HTR-8/SVneo (cell line): ENCODE data around the gene DLK1.

Experiments used
- DNase-seq: peaks from one replicate; pipeline ENCODE4 v3.0.0; 2011; ENCODE audit warnings: low spot score, mixed read lengths; ENCODE audit not compliant: insufficient read length
- FAIRE-seq: peaks from 2 replicates; lab custom pipeline; 2011; peaks lifted over from hg19 to GRCh38; lab: Jason Lieb, UNC

The DLK1 gene

DNA sequence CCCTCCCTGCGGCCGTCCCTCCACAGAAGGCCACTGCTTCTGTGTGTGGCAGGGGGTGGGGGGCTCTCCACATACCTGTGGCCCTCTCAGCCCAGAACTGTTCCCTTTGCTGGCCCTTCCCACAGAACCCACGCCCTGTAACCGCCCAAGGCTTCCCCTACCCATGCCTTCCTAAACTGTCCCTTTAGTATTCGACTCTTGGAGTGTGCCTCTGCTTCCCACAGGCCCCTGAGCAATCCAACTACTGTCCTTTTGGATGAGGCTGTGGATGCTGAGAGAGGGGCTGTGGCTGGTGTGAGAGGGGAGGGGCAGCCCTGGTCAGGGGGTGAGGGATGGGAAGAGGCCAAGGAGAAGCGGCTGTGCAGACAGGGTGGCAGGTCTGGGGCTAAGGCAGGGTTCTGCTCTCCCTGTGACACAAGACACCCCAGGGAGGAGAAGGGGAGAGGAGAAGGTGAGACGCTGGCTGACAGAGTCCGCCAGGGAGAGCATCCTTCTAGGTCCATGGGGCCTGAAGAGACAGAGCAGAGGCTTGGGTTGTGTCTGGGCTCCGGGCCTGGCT lies 46.0 kb downstream of the DLK1 start:
- FAIRE-seq (no peak), DNase-seq (no peak)

GRCh38 chr14:100773331-100774163 lies 46.9 kb downstream of the DLK1 start:
- DNase-seq (no peak), FAIRE-seq (no peak)

GRCh38 chr14:100774164-100774537 lies 47.5 kb downstream of the DLK1 start:
- DNase-seq (no peak), FAIRE-seq (no peak)

GRCh38 chr14:100775351-100775830 lies 48.7 kb downstream of the DLK1 start:
- FAIRE-seq (no peak), DNase-seq (no peak)

- FAIRE-seq, result no peak
- DNase-seq, result no peak
Observed at GRCh38 chr14:100775831-100776591, 49.3 kb downstream of the DLK1 start.

GRCh38 chr14:100776681-100777365 lies 50.1 kb downstream of the DLK1 start:
- FAIRE-seq, result no peak
- no peak for DNase-seq

DNA sequence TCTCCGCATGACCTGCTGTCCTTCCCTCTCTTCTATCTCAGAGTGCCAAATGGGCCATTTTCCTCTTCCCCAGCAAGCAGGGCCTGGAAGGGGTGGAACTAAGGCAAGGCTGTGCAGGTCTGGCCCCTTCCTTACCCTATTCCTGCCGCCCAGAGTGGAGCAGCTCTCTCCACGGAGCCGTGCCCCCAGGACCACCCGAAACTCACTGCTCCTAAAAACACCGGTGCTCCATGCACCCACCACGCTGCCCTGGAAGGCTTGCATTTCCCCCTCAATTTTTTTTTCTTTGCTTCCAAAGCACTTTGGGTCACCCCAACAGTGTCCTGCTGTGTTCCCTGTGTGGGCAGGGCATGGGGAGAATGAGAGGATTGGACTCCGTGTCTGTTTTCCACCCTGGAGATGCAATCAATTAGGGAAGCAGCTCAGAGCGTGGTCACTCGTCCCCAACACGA lies 50.7 kb downstream of the DLK1 start:
- DNase-seq (no peak), FAIRE-seq (no peak)

GRCh38 chr14:100777818-100778525 lies 51.3 kb downstream of the DLK1 start:
- no peak for DNase-seq
- FAIRE-seq, result no peak

DNA sequence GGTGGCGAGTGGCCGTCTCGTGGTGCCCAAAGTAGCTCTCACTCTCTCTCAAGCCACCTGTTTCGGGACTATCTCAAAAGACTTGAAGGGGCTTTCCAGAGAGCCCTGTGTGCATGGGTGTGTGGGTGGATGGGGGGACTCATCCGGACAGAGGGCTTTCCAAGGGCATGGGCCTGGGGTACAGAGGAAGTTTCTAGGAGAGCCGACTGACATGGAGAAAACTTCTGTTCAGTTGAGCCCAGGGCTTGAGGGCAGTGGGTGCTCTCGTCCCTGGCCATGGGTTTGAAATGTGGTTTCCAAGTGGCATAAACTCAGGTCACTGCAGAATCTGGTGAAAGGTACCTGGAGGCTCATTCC lies 51.8 kb downstream of the DLK1 start:
- DNase-seq (no peak), FAIRE-seq (no peak)

DNA sequence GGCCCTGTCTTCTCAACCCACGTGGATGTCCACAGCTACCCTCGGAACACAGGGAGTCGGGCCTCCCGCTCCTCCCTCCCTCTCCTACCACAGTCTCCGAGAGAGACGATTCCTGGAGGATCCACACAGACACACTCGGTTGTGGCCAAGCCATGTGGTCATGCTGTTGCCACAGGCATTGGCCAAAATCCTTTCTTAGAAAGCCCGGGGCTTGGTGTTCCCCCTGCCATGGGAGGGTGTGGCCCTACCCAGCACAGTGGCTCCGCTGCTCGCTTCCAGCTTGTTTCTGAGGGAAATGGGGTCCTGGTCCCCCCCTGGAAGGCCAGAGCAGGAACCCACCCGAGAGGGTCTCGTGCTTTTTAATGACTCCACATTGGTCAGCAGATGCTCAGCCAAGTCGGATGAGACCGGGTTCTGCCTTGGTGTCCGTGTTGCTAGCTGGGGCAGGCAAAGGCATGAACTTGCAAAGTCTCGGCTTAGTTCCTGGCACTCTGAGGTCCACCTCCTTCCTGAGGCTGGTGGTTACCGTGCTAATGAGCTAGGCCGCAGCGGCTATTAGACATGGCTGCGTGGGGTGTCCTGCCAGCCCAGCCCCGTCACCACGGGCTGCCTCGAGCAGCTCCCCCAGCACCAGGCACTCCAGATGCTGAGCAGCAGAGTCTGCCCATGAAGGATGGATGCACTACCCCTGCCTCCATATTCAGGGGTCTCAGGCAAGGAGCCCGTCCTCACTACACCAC lies 52.4 kb downstream of the DLK1 start:
- no peak for DNase-seq
- no peak for FAIRE-seq

DNA sequence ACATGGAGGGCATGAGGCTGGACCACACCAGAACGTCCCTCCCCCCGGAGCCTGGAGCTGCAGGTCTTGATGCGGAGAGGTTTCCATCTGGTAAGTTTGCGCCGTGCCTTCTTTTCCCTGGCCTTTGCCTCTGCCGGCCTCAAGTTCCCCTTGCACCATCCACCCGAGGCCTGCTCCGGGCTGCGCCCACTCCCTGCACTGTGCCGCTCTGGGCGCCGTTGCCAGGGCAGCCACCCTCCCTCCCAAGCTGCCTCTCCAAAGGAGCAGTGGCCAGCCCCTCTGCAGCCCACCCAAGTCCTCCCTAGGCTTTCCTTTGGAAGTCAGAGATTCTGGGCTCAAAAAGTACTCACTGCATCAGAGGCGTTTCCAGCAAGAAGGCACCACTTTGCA lies 53.0 kb downstream of the DLK1 start:
- FAIRE-seq, result no peak
- DNase-seq, result no peak

- no peak for FAIRE-seq
- DNase-seq, result no peak
Observed at GRCh38 chr14:100780246-100780645, 53.6 kb downstream of the DLK1 start.

GRCh38 chr14:100780646-100781355 lies 54.1 kb downstream of the DLK1 start:
- DNase-seq, result no peak
- no peak for FAIRE-seq

DNA sequence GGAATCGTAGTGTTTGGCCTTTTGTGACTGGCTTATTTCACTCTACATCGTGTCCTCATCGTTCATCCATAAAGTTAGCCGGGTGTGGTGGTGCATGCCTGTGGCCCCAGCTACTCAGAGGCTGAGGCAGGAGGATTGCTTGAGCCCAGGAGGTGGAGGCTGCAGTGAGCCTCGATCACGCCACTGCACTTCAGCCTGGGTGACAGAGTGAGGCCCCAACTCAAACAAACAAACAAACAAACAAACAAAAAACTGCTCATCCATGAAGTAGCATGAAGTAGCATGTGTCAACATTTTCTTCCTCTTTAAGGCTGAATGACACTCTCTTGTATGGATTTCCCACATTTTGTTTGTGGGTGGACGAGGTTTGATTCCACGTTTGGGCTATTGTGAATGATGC lies 55.3 kb downstream of the DLK1 start:
- FAIRE-seq (no peak), DNase-seq (no peak)

DNA sequence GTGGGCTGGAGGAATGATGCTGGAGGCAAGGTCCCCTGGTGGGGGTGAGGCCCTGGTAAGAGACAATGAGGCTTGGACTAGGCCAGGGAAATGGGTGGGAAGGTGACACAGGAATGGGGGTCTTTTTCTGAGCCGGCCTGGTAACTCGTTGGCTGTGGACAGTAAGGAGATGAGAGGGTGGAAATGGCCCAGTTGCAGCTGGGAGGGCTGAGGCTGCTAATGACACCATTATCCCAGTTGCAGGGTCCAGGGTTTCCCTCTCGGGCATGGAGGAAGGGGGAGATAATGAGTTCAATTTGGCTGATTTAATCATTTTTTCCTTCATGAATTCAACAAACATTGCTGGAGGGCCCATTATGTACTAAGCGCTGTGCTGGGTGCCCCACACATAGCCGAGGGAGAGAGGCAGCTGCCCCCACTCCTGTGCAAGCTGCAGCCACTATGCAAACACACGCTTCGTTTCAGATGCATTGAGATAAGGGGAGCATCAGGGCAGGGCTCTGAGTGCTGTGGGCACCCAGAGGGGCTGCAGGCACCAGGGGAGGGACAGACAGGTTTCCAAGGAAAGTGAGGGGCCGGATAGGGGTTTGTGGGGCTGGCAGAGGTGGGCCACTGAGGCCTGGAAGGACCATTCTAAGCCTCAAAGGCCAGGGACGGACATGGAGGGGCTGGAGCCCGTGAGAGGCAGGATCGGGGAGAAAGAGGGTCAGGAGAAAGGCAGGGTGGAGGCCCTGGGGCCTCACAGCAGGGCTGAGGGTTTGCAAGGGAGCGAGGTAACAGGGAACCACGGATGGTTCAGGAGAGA lies 56.0 kb downstream of the DLK1 start:
- no peak for DNase-seq
- FAIRE-seq, result no peak

DNA sequence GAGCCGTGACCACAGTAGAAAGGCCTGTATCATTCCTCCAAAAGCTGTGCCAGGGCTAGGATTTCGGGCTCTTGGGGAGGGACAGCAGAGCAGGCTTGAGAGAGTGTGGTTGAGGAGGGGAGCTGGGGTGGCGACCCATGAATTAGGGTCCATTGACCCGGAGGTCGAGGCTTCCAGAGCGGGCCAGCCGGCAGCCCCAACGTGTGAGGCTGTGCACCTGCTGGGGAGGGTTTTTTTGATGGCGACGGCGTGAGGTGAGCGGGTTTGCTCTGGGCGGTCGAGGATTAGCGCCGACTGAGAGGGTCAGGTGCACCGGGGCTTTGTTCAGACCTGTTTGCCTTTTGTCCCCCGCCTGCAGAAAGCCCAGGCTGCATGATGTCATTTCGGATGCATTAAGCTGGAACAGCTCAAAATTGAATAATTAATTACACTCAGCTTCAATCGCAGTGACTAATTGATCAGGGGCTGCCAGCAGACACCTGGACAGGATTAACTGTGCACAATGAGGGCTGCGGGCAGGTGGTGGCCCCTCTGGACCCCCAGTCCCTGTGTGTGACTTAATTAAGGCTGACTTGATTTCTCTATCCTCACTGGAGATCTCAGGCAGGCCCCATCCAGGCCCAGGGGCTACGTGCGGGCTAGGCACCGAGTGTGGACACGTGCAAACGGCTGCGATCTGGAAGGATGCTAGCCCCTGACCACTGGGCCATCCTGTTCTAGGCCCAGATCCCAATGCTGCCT lies 57.1 kb downstream of the DLK1 start:
- no peak for DNase-seq
- FAIRE-seq, result no peak
